A673 (cell line): ENCODE results near the gene ZNF358. TPM values are rescaled to one million over a fixed set of nuclear protein-coding genes. Genes with fewer than 3 reads are reported as not detected.

Source experiments
- BruUV-seq: library from RNA; stranded (reverse); fragments of 400-500 nt; replicated peaks from 2 replicates; lab custom pipeline; 2021; lab: Mats Ljungman, UMichigan
- CTCF ChIA-PET: fragments of 300-600 bp; sonication (Branson Sonifier 250); formaldehyde crosslinking; loops from one replicate; lab custom pipeline; 2022; ENCODE audit warnings: antibody characterized with exemption; lab: Charles Lee
- POLR2A ChIA-PET: fragments of 300-600 bp; sonication (Branson Sonifier 250); formaldehyde crosslinking; loops from one replicate; lab custom pipeline; 2022; ENCODE audit warnings: antibody characterized with exemption; ENCODE audit not compliant: low non-redundant PET; lab: Charles Lee
- DNase-seq: peaks from one replicate; pipeline ENCODE4 v3.0.0-alpha.2; 2015; ENCODE audit warnings: low spot score
- H3K27ac ChIP-seq: fragments of 200-600 bp; sonication (generic); 2 replicates; pipeline ENCODE4 v1.5.1; 2016; ENCODE audit warnings: mixed run types, low read depth, mild to moderate bottlenecking, mixed read lengths, antibody characterized with exemption, low read length; ENCODE audit not compliant: poor library complexity, severe bottlenecking
- H3K27me3 ChIP-seq: fragments of 200-600 bp; sonication (generic); replicated peaks from 2 replicates; pipeline ENCODE4 v1.6.1; 2017; ENCODE audit warnings: mixed run types, low read depth, mild to moderate bottlenecking, mixed read lengths, antibody characterized with exemption, low read length; ENCODE audit not compliant: insufficient read depth, poor library complexity
- H3K36me3 ChIP-seq: fragments of 200-600 bp; sonication (generic); 2 replicates; pipeline ENCODE4 v1.6.1; 2016; ENCODE audit warnings: mixed run types, mild to moderate bottlenecking, mixed read lengths, antibody characterized with exemption, low read length; ENCODE audit not compliant: insufficient read depth, poor library complexity, severe bottlenecking
- H3K4me1 ChIP-seq: fragments of 200-600 bp; sonication (generic); 2 replicates; pipeline ENCODE4 v1.6.1; 2017; ENCODE audit warnings: mixed run types, mild to moderate bottlenecking, mixed read lengths, antibody characterized with exemption, low read length; ENCODE audit not compliant: insufficient read depth, poor library complexity, severe bottlenecking
- H3K4me3 ChIP-seq: fragments of 200-600 bp; sonication (generic); 2 replicates; pipeline ENCODE4 v1.5.1; 2016; ENCODE audit warnings: low read depth, mixed run types, mild to moderate bottlenecking, mixed read lengths, low read length; ENCODE audit not compliant: poor library complexity, severe bottlenecking
- H3K9me3 ChIP-seq: fragments of 200-600 bp; sonication (generic); 2 replicates; pipeline ENCODE4 v1.6.1; 2016; ENCODE audit warnings: mixed run types, low read depth, mild to moderate bottlenecking, mixed read lengths, antibody characterized with exemption, low read length; ENCODE audit not compliant: poor library complexity, severe bottlenecking
- CTCF ChIP-seq: fragments of 300-800, 200-600 bp; sonication (generic); conservative IDR thresholded peaks from 2 replicates; pipeline ENCODE4 v1.5.1; 2017; ENCODE audit warnings: low read depth, mild to moderate bottlenecking, antibody characterized with exemption, low read length, moderate library complexity, mixed read lengths
- EZH2 ChIP-seq: fragments of 200-600 bp; sonication (generic); IDR thresholded peaks from 2 replicates; pipeline ENCODE4 v1.6.1; 2017; ENCODE audit warnings: borderline replicate concordance, low read depth, mild to moderate bottlenecking, mixed read lengths, antibody characterized with exemption, low read length; ENCODE audit not compliant: poor library complexity, severe bottlenecking
- intact Hi-C: fragments of 100-400 bp; cut with micrococcal nuclease; formaldehyde crosslinking; loops from one replicate; pipeline ENCODE4 v1.10.0; 2022; ENCODE audit not compliant: unreplicated experiment
- total RNA-seq: library from RNA; stranded (reverse); gene quantifications from 2 replicates; pipeline ENCODE4 v1.2.3, GENCODE V29; 2021

ZNF358 gene
- total RNA-seq, 1 experiment from 2014 or later = 44.1 TPM

GRCh38 chr19:7541828-7542443 lies 26.0 kb downstream of the ZNF358 start:
- no peak overlapping the region for H3K4me3 ChIP-seq
- TF ChIP-seq CTCF = no peak
- no peak for TF ChIP-seq EZH2
- H3K4me1 ChIP-seq = no peaks in the 10 kb centered on the region
- ChIA-PET CTCF (no interaction called here), POLR2A (no interaction called here)
- no peaks in the 10 kb centered on the region for H3K27me3 ChIP-seq
- no TSS peak for BruUV-seq
- no peak overlapping the region for H3K27ac ChIP-seq
- DNase-seq = no peak
- peaks cover 7% of the 10 kb centered on the region for H3K36me3 ChIP-seq
- H3K9me3 ChIP-seq = no peaks in the 10 kb centered on the region
- intact Hi-C loops = no loop called here

GRCh38 chr19:7542556-7543348 lies 26.8 kb downstream of the ZNF358 start:
- no peaks in the 10 kb centered on the region for H3K27me3 ChIP-seq
- no peak overlapping the region for H3K4me3 ChIP-seq
- intact Hi-C loops = no loop called here
- H3K9me3 ChIP-seq = no peaks in the 10 kb centered on the region
- no peaks in the 10 kb centered on the region for H3K4me1 ChIP-seq
- TF ChIP-seq CTCF (no peak), EZH2 (no peak)
- H3K27ac ChIP-seq = no peak overlapping the region
- CTCF ChIA-PET = no interaction called here
- no peak for DNase-seq
- POLR2A ChIA-PET = no interaction called here
- BruUV-seq = no TSS peak
- H3K36me3 ChIP-seq = peaks cover 7% of the 10 kb centered on the region

GRCh38 chr19:7544626-7545025 lies 28.7 kb downstream of the ZNF358 start:
- ChIA-PET POLR2A (no interaction called here), CTCF (no interaction called here)
- Histone ChIP-seq H3K4me1 (no peaks in the 10 kb centered on the region), H3K9me3 (no peaks in the 10 kb centered on the region), H3K4me3 (no peak overlapping the region), H3K36me3 (peaks cover 7% of the 10 kb centered on the region), H3K27me3 (no peaks in the 10 kb centered on the region), H3K27ac (no peak overlapping the region)
- intact Hi-C loops = no loop called here
- BruUV-seq = no TSS peak
- DNase-seq = no peak
- TF ChIP-seq EZH2 (no peak), CTCF (no peak)
